Adrenal gland (tissue), 5 donors: ENCODE results near the gene USP2.

Experiments
- POLR2A ChIP-seq, 2 donors: fragments of 450-650 bp; IDR thresholded peaks; one replicate each; pipeline ENCODE4 v1.6.1; 2017; ENCODE audit warnings: antibody characterized with exemption in 2 of 2, mild to moderate bottlenecking in 2 of 2, moderate library complexity in 1 of 2
- TF ChIP-seq, protein P1 (sequence below), 6 experiments: fragments of 450-650 bp in 4 of 6; fragments of 200-600 bp in 2 of 6; sonication (generic) in 1 of 6; IDR thresholded peaks; 1 replicate in 5 of 6; 2 replicates in 1 of 6; pipeline versions ENCODE4 v1.5.1 to v1.8.0; 2016 to 2021; ENCODE audit warnings: antibody characterized with exemption in 6 of 6, mild to moderate bottlenecking in 2 of 6, moderate library complexity in 1 of 6
- donor health status: DM: no; HTN: no; CAD: no.

DNA sequence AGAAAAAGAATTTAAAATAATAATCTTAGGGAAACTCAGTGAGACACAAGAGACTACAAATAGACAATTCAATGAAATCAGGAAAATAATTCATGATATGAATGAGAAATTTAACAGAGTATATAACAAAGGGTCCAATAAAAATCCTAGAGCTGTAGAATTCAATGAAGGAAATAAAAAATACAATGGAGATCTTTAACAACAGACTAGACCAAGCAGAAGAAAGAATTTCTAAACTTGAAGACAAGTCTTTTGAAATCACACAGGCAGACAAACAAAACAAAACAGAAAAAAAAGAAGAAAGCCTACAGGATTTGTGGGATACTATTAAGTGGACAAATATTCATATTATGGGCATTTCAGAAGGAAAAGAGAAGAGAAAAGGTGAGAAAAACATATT is 16.2 kb upstream of the USP2 start:
- TF ChIP-seq, protein P1, sequence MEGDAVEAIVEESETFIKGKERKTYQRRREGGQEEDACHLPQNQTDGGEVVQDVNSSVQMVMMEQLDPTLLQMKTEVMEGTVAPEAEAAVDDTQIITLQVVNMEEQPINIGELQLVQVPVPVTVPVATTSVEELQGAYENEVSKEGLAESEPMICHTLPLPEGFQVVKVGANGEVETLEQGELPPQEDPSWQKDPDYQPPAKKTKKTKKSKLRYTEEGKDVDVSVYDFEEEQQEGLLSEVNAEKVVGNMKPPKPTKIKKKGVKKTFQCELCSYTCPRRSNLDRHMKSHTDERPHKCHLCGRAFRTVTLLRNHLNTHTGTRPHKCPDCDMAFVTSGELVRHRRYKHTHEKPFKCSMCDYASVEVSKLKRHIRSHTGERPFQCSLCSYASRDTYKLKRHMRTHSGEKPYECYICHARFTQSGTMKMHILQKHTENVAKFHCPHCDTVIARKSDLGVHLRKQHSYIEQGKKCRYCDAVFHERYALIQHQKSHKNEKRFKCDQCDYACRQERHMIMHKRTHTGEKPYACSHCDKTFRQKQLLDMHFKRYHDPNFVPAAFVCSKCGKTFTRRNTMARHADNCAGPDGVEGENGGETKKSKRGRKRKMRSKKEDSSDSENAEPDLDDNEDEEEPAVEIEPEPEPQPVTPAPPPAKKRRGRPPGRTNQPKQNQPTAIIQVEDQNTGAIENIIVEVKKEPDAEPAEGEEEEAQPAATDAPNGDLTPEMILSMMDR (IDR thresholded peaks at IDR 0.05) = no peak
- TF ChIP-seq POLR2A (IDR thresholded peaks at IDR 0.05) = no peak
